Muscle of leg (tissue), 11 donors: ENCODE results near the gene GPLD1. TPM values are rescaled to one million over a fixed set of nuclear protein-coding genes. Genes with fewer than 3 reads are reported as not detected.

Experiments
- DNase-seq: peaks from one replicate; pipeline ENCODE4 v3.0.0; 2013
- H3K27ac ChIP-seq: one replicate; pipeline ENCODE4 v1.5.1; 2013; ENCODE audit warnings: mild to moderate bottlenecking, low read length, control low read depth
- H3K27me3 ChIP-seq: one replicate; pipeline ENCODE4 v1.6.1; 2013; ENCODE audit warnings: low read length; ENCODE audit not compliant: control insufficient read depth, insufficient read depth
- H3K36me3 ChIP-seq: one replicate; pipeline ENCODE4 v1.6.1; 2013; ENCODE audit warnings: low read length; ENCODE audit not compliant: control insufficient read depth, insufficient read depth
- H3K4me1 ChIP-seq: one replicate; pipeline ENCODE4 v1.6.1; 2013; ENCODE audit warnings: low read length; ENCODE audit not compliant: control insufficient read depth, insufficient read depth
- H3K4me3 ChIP-seq: one replicate; pipeline ENCODE4 v1.5.1; 2013; ENCODE audit warnings: low read length, control low read depth
- H3K9me3 ChIP-seq: replicated peaks from 2 replicates; pipeline ENCODE4 v1.6.1; 2013; ENCODE audit warnings: low read depth, low read length; ENCODE audit not compliant: control insufficient read depth
- WGBS: methylation state at CpG from one replicate; pipeline ENCODE4 v1.1.5; 2013; ENCODE audit warnings: missing lambda C conversion rate; ENCODE audit not compliant: insufficient coverage; 5-methylcytosine and 5-hydroxymethylcytosine counted together
- polyA plus RNA-seq, 8 donors: library from polyadenylated mRNA; unstranded; fragments of 120-200 nt; gene quantifications; one replicate each; pipeline versions ENCODE4 v1.2.1 to v1.2.3, GENCODE V29; 2013; ENCODE audit warnings: inconsistent platforms in 1 of 8, low replicate concordance in 1 of 8; ENCODE audit not compliant: insufficient read length in 8 of 8, insufficient read depth in 1 of 8
- total RNA-seq: library from RNA; stranded (reverse); fragments of 120-200 nt; gene quantifications from one replicate; pipeline ENCODE4 v1.2.4, GENCODE V29; 2013

The GPLD1 gene
- total and polyA plus RNA-seq, 9 donors, result 1.6 to 2.7 (median 2.0) TPM

GRCh38 chr6:24444588-24444987 lies 44.8 kb downstream of the GPLD1 start:
- Histone ChIP-seq H3K27me3 (no peaks in the 10 kb centered on the region), H3K27ac (no peak overlapping the region), H3K36me3 (peaks cover 12% of the 10 kb centered on the region), H3K9me3 (no peaks in the 10 kb centered on the region), H3K4me3 (no peak overlapping the region), H3K4me1 (no peaks in the 10 kb centered on the region)
- no peak for DNase-seq
- 100% methylated on average over 1 of the region's 4 CpGs for WGBS

GRCh38 chr6:24441599-24441904 lies 47.8 kb downstream of the GPLD1 start:
- Histone ChIP-seq H3K36me3 (peaks cover 19% of the 10 kb centered on the region), H3K27me3 (no peaks in the 10 kb centered on the region), H3K4me3 (no peak overlapping the region), H3K27ac (no peak overlapping the region), H3K9me3 (no peaks in the 10 kb centered on the region), H3K4me1 (no peaks in the 10 kb centered on the region)
- no peak for DNase-seq
- 61% methylated on average over 2 of the region's 3 CpGs for WGBS

GRCh38 chr6:24440897-24441598 lies 48.3 kb downstream of the GPLD1 start:
- no peaks in the 10 kb centered on the region for H3K4me1 ChIP-seq
- H3K36me3 ChIP-seq, result peaks cover 16% of the 10 kb centered on the region
- DNase-seq, result no peak
- H3K27ac ChIP-seq, result no peak overlapping the region
- 72% methylated on average over 5 of the region's 16 CpGs for WGBS
- no peaks in the 10 kb centered on the region for H3K27me3 ChIP-seq
- no peaks in the 10 kb centered on the region for H3K9me3 ChIP-seq
- H3K4me3 ChIP-seq, result no peak overlapping the region

GRCh38 chr6:24439858-24440539 lies 49.4 kb downstream of the GPLD1 start:
- no peaks in the 10 kb centered on the region for H3K9me3 ChIP-seq
- no peaks in the 10 kb centered on the region for H3K27me3 ChIP-seq
- peaks cover 12% of the 10 kb centered on the region for H3K36me3 ChIP-seq
- no peak for DNase-seq
- no peak overlapping the region for H3K4me3 ChIP-seq
- WGBS, result no CpG with 5 or more reads among the region's 3 CpGs
- no peaks in the 10 kb centered on the region for H3K4me1 ChIP-seq
- no peak overlapping the region for H3K27ac ChIP-seq

GRCh38 chr6:24436979-24437378 lies 52.4 kb downstream of the GPLD1 start:
- Histone ChIP-seq H3K9me3 (no peaks in the 10 kb centered on the region), H3K4me1 (no peaks in the 10 kb centered on the region), H3K36me3 (peaks cover 12% of the 10 kb centered on the region), H3K4me3 (no peak overlapping the region), H3K27ac (no peak overlapping the region), H3K27me3 (no peaks in the 10 kb centered on the region)
- WGBS, result 92% methylated on average over 14 of the region's 14 CpGs
- DNase-seq, result no peak

- Histone ChIP-seq H3K27me3 (no peaks in the 10 kb centered on the region), H3K9me3 (no peaks in the 10 kb centered on the region), H3K36me3 (peaks cover 9% of the 10 kb centered on the region), H3K4me3 (no peak overlapping the region), H3K27ac (no peak overlapping the region), H3K4me1 (no peaks in the 10 kb centered on the region)
- WGBS, result 100% methylated on average over 6 of the region's 9 CpGs
- no peak for DNase-seq
These were observed 56.8 kb downstream of the GPLD1 start for GRCh38 chr6:24432611-24433010.

GRCh38 chr6:24431045-24431451 lies 58.3 kb downstream of the GPLD1 start:
- Histone ChIP-seq H3K27me3 (no peaks in the 10 kb centered on the region), H3K36me3 (peaks cover 2% of the 10 kb centered on the region), H3K4me1 (no peaks in the 10 kb centered on the region), H3K27ac (no peak overlapping the region), H3K4me3 (no peak overlapping the region), H3K9me3 (no peaks in the 10 kb centered on the region)
- WGBS, result no CpG with 5 or more reads among the region's 1 CpG
- DNase-seq, result peak; percentile 25

- 85% methylated on average over 3 of the region's 3 CpGs for whole genome bisulfite sequencing
- H3K27ac ChIP-seq, result no peak overlapping the region
- no peaks in the 10 kb centered on the region for H3K4me1 ChIP-seq
- H3K36me3 ChIP-seq, result peaks cover 2% of the 10 kb centered on the region
- no peak overlapping the region for H3K4me3 ChIP-seq
- no peaks in the 10 kb centered on the region for H3K9me3 ChIP-seq
- DNase-seq, result no peak
- H3K27me3 ChIP-seq, result no peaks in the 10 kb centered on the region
These were observed 59.3 kb downstream of the GPLD1 start for GRCh38 chr6:24430086-24430485.

- Histone ChIP-seq H3K27ac (no peak overlapping the region), H3K27me3 (no peaks in the 10 kb centered on the region), H3K9me3 (no peaks in the 10 kb centered on the region), H3K4me3 (no peak overlapping the region), H3K36me3 (peaks cover 6% of the 10 kb centered on the region), H3K4me1 (no peaks in the 10 kb centered on the region)
- no peak for DNase-seq
- 83% methylated on average over 1 of the region's 3 CpGs for WGBS
These were observed 60.2 kb downstream of the GPLD1 start for GRCh38 chr6:24429146-24429545.

GRCh38 chr6:24428615-24429014 lies 60.8 kb downstream of the GPLD1 start:
- no peaks in the 10 kb centered on the region for H3K4me1 ChIP-seq
- DNase-seq, result no peak
- no peak overlapping the region for H3K4me3 ChIP-seq
- no peak overlapping the region for H3K27ac ChIP-seq
- H3K9me3 ChIP-seq, result no peaks in the 10 kb centered on the region
- no peaks in the 10 kb centered on the region for H3K27me3 ChIP-seq
- peaks cover 6% of the 10 kb centered on the region for H3K36me3 ChIP-seq
- no CpG with 5 or more reads among the region's 2 CpGs for WGBS
